ENCODE measurements around the gene METTL23. TPM values are rescaled to one million over a fixed set of nuclear protein-coding genes. Genes with fewer than 3 reads are reported as not detected.

METTL23 gene, protein sequence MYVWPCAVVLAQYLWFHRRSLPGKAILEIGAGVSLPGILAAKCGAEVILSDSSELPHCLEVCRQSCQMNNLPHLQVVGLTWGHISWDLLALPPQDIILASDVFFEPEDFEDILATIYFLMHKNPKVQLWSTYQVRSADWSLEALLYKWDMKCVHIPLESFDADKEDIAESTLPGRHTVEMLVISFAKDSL
- total RNA-seq (21.6 TPM), polyA plus RNA-seq (ENCODE audit: insufficient read depth in 1 of 8, insufficient read length in 8 of 8, low replicate concordance in 1 of 8) (10 to 100 TPM; 19.6 to 23.6 (median 21.2) TPM)
- long read RNA-seq, donor 1, partial matches to known transcripts, result 0 of 4 reads
- long read RNA-seq, donor 1, other reads (novel, unspliced or antisense), result 0 of 4 reads
- long read RNA-seq, donor 2, result 0 reads
- long read RNA-seq, donor 3, partial matches to known transcripts, result 0 of 2 reads
- long read RNA-seq, donor 3, other reads (novel, unspliced or antisense), result 0 of 2 reads
- long read RNA-seq, donor 4, partial matches to known transcripts, result 0 of 4 reads
- long read RNA-seq, donor 4, other reads (novel, unspliced or antisense), result 0 of 4 reads
- long read RNA-seq, donor 5, partial matches to known transcripts, result 0 of 11 reads
- long read RNA-seq, donor 5, other reads (novel, unspliced or antisense), result 0 of 11 reads
- long read RNA-seq, donor 6, partial matches to known transcripts, result 155 of 198 reads
- long read RNA-seq, donor 6, other reads (novel, unspliced or antisense), result 28 of 198 reads
- long read RNA-seq, donor 7, transcript METTL23-212 (4 exons, 1,006 nt), result major isoform, 5 of 10 reads
- long read RNA-seq, donor 7, partial matches to known transcripts, result 0 of 10 reads
- long read RNA-seq, donor 7, other reads (novel, unspliced or antisense), result 0 of 10 reads
- long read RNA-seq, donor 8, partial matches to known transcripts, result 0 of 5 reads
- long read RNA-seq, donor 8, other reads (novel, unspliced or antisense), result 0 of 5 reads
- long read RNA-seq, donor 9, partial matches to known transcripts, result 0 of 5 reads
- long read RNA-seq, donor 9, other reads (novel, unspliced or antisense), result 0 of 5 reads
- long read RNA-seq, donor 10, partial matches to known transcripts, result 0 of 11 reads
- long read RNA-seq, donor 10, other reads (novel, unspliced or antisense), result 0 of 11 reads
- long read RNA-seq, donor 11, partial matches to known transcripts, result 0 of 2 reads
- long read RNA-seq, donor 11, other reads (novel, unspliced or antisense), result 0 of 2 reads

GRCh38 chr17:76726776-76727718 lies at the start of gene METTL23:
Gene METTL23 (plus strand): TSS chr17:76726839. CDS start chr17:76729711, 2,872 bp downstream.
- Histone ChIP-seq H3K36me3 (ENCODE audit: control insufficient read depth, insufficient read depth, low read length) (peaks cover 40% of the 10 kb centered on the region), H3K27ac (ENCODE audit: low read length) (peak within 1 kb of the TSS; percentile 99), H3K4me1 (ENCODE audit: control insufficient read depth, insufficient read depth, low read length) (peaks cover 21% of the 10 kb centered on the region), H3K27me3 (ENCODE audit: control insufficient read depth, insufficient read depth, low read length) (no peaks in the 10 kb centered on the region), H3K4me3 (ENCODE audit: low read length) (peak within 1 kb of the TSS; percentile 78), H3K9me3 (replicated peaks; ENCODE audit: control insufficient read depth, low read depth, low read length) (no peaks in the 10 kb centered on the region)
- under 1% methylated on average over 56 of the region's 71 CpGs for WGBS (ENCODE audit: insufficient coverage)
- peak; percentile 91 for DNase-seq

DNA sequence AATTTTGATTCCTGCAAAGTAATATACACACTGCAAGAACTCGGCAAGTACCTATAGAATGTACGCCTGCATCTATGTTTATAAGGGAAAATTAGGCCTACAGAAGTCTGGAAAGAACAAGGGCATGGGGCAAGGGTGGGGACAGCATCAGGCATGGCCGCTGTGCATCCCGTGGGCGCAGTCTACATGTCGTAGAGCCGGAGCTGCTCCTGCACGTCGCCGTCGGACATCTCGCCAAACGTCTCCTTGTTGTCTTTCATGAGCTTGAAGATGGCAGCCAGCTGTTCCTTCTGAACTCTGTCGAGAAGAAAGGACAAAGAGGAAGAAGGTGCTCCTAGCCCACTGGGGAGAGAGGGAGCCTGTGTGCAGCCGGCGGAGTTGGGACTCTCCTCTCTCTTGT lies 49.2 kb upstream of the METTL23 start:
- Histone ChIP-seq H3K36me3 (ENCODE audit: control insufficient read depth, insufficient read depth, low read length) (peaks cover 46% of the 10 kb centered on the region), H3K4me1 (ENCODE audit: control insufficient read depth, insufficient read depth, low read length) (peaks cover 18% of the 10 kb centered on the region), H3K9me3 (replicated peaks; ENCODE audit: control insufficient read depth, low read depth, low read length) (no peaks in the 10 kb centered on the region), H3K27ac (ENCODE audit: low read length) (no peak overlapping the region), H3K4me3 (ENCODE audit: low read length) (no peak overlapping the region), H3K27me3 (ENCODE audit: control insufficient read depth, insufficient read depth, low read length) (no peaks in the 10 kb centered on the region)
- no peak for DNase-seq
- WGBS (ENCODE audit: insufficient coverage), result 91% methylated on average over 14 of the region's 16 CpGs

DNA sequence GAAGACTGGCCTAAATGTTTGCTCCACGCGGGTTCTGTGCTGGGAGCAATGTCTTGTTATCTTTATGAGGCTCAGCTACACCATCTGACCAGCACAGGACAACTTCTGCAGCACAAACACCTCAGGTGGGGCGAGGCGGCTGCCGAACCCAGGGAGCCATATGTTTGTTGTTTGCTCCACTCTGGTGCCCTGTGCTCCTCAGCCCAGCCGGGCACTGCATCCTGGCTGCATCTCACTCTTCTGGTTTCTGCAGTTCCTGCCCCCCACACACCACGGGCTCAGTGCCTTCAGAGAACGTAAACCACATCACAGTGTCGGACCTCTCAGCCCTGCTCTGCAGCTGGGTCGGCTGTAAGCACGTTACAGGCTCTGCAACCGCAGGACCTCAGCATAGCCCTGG lies 48.3 kb upstream of the METTL23 start:
- Histone ChIP-seq H3K36me3 (ENCODE audit: control insufficient read depth, insufficient read depth, low read length) (peaks cover 55% of the 10 kb centered on the region), H3K9me3 (replicated peaks; ENCODE audit: control insufficient read depth, low read depth, low read length) (no peaks in the 10 kb centered on the region), H3K27me3 (ENCODE audit: control insufficient read depth, insufficient read depth, low read length) (no peaks in the 10 kb centered on the region), H3K4me3 (ENCODE audit: low read length) (no peak overlapping the region), H3K4me1 (ENCODE audit: control insufficient read depth, insufficient read depth, low read length) (peaks cover 26% of the 10 kb centered on the region), H3K27ac (ENCODE audit: low read length) (no peak overlapping the region)
- no peak for DNase-seq
- WGBS (ENCODE audit: insufficient coverage), result 72% methylated on average over 10 of the region's 12 CpGs

DNA sequence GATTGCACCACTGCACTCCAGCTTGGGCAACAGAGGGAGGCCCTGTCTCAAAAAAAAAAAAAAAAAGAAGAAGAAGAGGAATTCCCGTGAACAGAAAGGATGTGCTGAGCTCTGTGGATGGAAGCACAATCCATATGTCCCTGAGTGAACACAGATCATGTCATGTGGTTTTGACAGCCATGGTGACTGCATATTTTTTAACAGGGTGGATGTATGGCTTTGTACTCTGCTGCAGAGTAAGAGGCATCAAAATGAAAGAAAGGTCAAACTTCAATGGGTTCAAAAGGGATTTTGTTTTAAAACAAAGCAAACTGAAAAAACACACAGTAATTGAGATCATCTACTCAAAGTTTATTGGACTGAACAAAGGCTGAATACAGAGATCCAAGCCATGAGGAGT lies 47.4 kb upstream of the METTL23 start:
- Histone ChIP-seq H3K36me3 (ENCODE audit: control insufficient read depth, insufficient read depth, low read length) (peaks cover 59% of the 10 kb centered on the region), H3K4me1 (ENCODE audit: control insufficient read depth, insufficient read depth, low read length) (peaks cover 35% of the 10 kb centered on the region), H3K27me3 (ENCODE audit: control insufficient read depth, insufficient read depth, low read length) (no peaks in the 10 kb centered on the region), H3K9me3 (replicated peaks; ENCODE audit: control insufficient read depth, low read depth, low read length) (no peaks in the 10 kb centered on the region), H3K27ac (ENCODE audit: low read length) (no peak overlapping the region), H3K4me3 (ENCODE audit: low read length) (no peak overlapping the region)
- DNase-seq, result no peak
- no CpG with 5 or more reads among the region's 1 CpG for WGBS (ENCODE audit: insufficient coverage)

DNA sequence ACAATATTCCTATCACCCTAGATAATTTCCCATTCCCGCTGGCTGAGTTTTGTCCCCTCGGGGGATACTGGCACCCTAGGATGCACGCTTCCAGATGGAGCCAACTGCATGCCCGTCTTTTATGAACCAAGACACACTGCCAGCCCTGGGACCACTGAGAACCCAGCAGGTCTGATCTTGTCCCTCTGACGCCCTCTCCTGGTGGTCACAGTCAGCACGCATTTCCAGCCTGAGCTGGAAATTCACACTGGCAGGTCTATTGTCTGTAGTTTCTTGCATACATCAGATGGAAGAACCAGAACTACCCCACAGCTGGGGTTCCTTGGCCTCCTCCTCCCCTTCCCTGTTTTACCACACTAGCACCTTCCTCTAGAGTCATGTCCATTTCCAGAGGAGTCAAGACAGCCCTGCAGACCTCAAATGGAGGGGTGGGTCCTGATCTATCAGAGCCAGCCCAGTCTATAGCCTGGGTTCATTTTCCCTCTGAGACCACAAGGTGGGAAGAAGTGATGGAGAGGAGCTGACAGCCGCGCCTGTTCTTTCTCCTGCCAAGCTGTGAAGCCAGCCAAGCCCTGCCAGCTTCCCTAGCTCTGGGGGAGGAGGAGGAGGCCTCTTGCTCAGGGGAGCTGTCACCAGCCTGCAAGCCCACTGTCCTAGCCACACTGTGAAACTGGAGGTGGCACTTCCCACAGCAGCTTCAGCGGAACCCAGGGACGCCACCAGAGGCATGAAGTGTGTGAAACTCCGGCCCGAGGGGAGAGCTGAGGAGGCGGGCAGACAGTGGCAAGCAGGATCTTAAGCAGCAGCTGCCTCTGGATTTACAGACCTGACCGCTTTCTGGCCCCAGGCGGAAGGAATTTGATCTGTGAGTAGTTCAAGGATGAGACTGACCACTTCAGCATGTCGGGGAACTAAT lies 45.2 kb upstream of the METTL23 start:
- H3K27me3 ChIP-seq (ENCODE audit: control insufficient read depth, insufficient read depth, low read length), result no peaks in the 10 kb centered on the region
- H3K27ac ChIP-seq (ENCODE audit: low read length), result peak overlapping the region; percentile 87
- 37% methylated on average over 15 of the region's 16 CpGs for whole genome bisulfite sequencing (ENCODE audit: insufficient coverage)
- no peak overlapping the region for H3K4me3 ChIP-seq (ENCODE audit: low read length)
- peaks cover 59% of the 10 kb centered on the region for H3K36me3 ChIP-seq (ENCODE audit: control insufficient read depth, insufficient read depth, low read length)
- H3K9me3 ChIP-seq (replicated peaks; ENCODE audit: control insufficient read depth, low read depth, low read length), result no peaks in the 10 kb centered on the region
- peaks cover 57% of the 10 kb centered on the region for H3K4me1 ChIP-seq (ENCODE audit: control insufficient read depth, insufficient read depth, low read length)
- DNase-seq, result peak; percentile 83

DNA sequence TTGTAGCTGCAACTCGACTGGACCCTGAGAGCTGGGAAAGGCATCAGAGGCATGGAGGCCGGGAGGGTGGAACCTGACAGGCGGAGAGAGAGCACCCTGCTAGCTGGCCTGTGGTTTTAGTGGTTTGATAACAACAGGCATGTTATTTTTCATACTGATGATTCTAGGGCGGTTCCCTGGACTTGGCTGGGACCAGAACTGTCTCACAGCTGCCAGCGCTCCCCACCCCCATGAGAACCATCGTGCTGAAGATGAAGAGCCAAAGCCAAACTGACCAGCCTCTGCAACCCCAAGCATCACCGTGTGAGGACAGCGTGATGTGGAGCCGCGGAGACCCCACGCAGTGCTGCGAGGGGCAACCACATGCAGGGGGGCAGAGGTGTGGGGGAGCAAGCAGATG lies 44.3 kb upstream of the METTL23 start:
- Histone ChIP-seq H3K4me1 (ENCODE audit: control insufficient read depth, insufficient read depth, low read length) (peaks cover 65% of the 10 kb centered on the region), H3K4me3 (ENCODE audit: low read length) (no peak overlapping the region)

GRCh38 chr17:76683011-76683755 lies 43.5 kb upstream of the METTL23 start:
- H3K27ac ChIP-seq (ENCODE audit: low read length), result peak overlapping the region; percentile 87
- H3K36me3 ChIP-seq (ENCODE audit: control insufficient read depth, insufficient read depth, low read length), result peaks cover 52% of the 10 kb centered on the region
- H3K4me1 ChIP-seq (ENCODE audit: control insufficient read depth, insufficient read depth, low read length), result peaks cover 74% of the 10 kb centered on the region

More for the DNA sequence above, 44.3 kb upstream of the METTL23 start:
- peak; percentile 61 for DNase-seq
- 42% methylated on average over 10 of the region's 12 CpGs for WGBS (ENCODE audit: insufficient coverage)
- Histone ChIP-seq H3K27me3 (ENCODE audit: control insufficient read depth, insufficient read depth, low read length) (no peaks in the 10 kb centered on the region), H3K9me3 (replicated peaks; ENCODE audit: control insufficient read depth, low read depth, low read length) (no peaks in the 10 kb centered on the region), H3K27ac (ENCODE audit: low read length) (peak overlapping the region; percentile 87), H3K36me3 (ENCODE audit: control insufficient read depth, insufficient read depth, low read length) (peaks cover 56% of the 10 kb centered on the region)

More at GRCh38 chr17:76683011-76683755, 43.5 kb upstream of the METTL23 start:
- H3K27me3 ChIP-seq (ENCODE audit: control insufficient read depth, insufficient read depth, low read length), result no peaks in the 10 kb centered on the region
- no peak overlapping the region for H3K4me3 ChIP-seq (ENCODE audit: low read length)
- 40% methylated on average over 13 of the region's 18 CpGs for WGBS (ENCODE audit: insufficient coverage)
- DNase-seq, result no peak
- no peaks in the 10 kb centered on the region for H3K9me3 ChIP-seq (replicated peaks; ENCODE audit: control insufficient read depth, low read depth, low read length)
